VCaP (cell line): ENCODE results near the gene KCNRG.
A peak's percentile ranks its signal among the peaks of the same experiment; 100 is the strongest.

Source experiments
- H3K27ac ChIP-seq: fragments of 450-650 bp; 2 replicates; pipeline ENCODE4 v1.5.1; 2017
- CTCF ChIP-seq: fragments of 450-650 bp; conservative IDR thresholded peaks from 2 replicates; pipeline ENCODE4 v1.5.1; 2017; ENCODE audit warnings: mild to moderate bottlenecking, moderate library complexity

The KCNRG gene

DNA sequence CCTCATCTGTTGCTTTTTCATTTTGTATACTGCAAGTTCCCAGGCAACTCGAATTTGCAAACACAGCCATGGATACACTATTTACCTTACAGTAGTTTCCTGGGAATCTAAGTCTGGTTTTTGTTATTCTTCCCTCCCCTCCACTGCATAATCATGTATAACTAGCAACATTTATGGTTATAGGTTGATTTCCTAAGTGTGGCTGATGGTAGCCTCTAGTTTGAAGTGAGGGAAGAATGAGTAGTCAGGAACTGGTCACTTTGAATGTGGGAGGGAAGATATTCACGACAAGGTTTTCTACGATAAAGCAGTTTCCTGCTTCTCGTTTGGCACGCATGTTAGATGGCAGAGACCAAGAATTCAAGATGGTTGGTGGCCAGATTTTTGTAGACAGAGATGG, at the start of gene KCNRG:
Gene KCNRG, plus strand, starts transcription at position 187 of the 400 bp plus-strand sequence. Its CDS starts 50 bp downstream, at position 237.
- H3K27ac ChIP-seq, result no peak within 1 kb of the TSS; the same call in 1 of the 2 replicates
- no peak for TF ChIP-seq CTCF

DNA sequence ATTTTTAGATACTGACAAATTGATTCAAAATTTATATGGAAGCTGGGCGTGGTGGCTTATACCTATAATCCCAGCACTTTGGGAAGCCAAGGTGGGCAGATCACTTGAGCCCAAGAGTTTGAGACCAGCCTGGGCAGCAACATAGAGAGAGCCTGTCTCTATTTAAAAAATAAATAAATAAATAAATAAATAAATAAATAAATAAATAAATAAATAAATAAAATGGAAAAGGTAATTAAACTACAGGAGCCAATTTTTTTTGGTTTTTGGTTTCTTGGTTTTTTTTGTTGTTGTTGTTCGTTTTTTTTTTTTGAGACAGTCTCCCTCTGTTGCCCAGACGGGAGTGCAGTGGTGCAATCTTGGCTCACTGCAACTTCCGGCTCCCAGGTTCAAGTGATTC, 47.8 kb upstream of the KCNRG start:
- no peak for TF ChIP-seq CTCF
- H3K27ac ChIP-seq, result no peak overlapping the region

- TF ChIP-seq CTCF, result no peak
- H3K27ac ChIP-seq, result peak overlapping the region; percentile 72
Observed at GRCh38 chr13:49972709-49973108, 42.5 kb upstream of the KCNRG start.

DNA sequence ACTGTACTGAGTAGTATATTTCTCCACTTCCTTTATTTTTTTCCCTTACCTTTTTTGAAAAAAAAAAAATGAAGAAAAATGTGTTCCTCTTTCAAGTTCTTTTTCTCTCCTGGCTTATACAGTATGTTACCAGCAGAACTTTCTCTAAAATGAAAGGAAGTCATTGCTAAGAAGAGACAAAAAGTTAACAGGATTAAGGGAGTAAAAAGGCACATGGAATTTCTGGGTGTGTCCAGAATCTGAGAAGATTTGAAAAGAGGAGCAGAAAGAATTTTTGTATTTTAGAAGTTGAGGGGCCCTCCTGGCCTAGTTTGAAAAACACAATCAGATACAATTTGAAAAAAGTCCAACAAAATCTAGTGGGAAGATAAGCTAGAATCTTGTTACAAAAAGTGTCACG, 39.4 kb upstream of the KCNRG start:
- TF ChIP-seq CTCF, result no peak
- H3K27ac ChIP-seq, result no peak overlapping the region

- H3K27ac ChIP-seq, result no peak overlapping the region
- peak; percentile 93 for TF ChIP-seq CTCF
Observed at GRCh38 chr13:49976314-49977258, 38.7 kb upstream of the KCNRG start.

DNA sequence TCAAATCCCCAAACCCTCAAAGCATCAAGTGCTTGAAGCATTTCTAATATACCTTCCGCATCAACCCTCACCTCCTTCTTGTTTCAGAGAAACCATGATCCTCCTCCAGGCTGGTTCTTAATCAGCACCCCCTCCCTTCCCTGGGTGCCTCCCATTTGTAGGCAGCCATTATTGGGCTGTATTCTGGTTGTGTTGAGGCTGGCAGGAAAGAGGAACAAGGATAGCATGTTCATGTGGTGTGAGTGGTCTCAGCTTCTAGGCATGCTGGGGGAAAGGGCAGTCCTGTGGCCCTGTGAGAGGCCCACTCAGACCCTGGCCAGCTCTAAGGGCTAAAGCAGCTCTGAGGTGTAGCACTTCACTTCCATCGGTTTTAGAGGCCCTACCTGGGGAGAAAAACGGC, 37.3 kb upstream of the KCNRG start:
- no peak for TF ChIP-seq CTCF
- H3K27ac ChIP-seq, result no peak overlapping the region; the same call in 1 of the 2 replicates

GRCh38 chr13:49980266-49980665, 35.0 kb upstream of the KCNRG start:
- H3K27ac ChIP-seq, result peak overlapping the region; percentile 5; the same call in 1 of the 2 replicates

More at GRCh38 chr13:49980266-49980665, 35.0 kb upstream of the KCNRG start:
- TF ChIP-seq CTCF, result no peak
